ENCODE measurements around the gene ZNF319. TPM values are rescaled to one million over a fixed set of nuclear protein-coding genes. Genes with fewer than 3 reads are reported as not detected.

ZNF319 gene
- total and polyA plus RNA-seq, 4 donors = 0.64 to 3.4 (median 2.6) TPM

DNA sequence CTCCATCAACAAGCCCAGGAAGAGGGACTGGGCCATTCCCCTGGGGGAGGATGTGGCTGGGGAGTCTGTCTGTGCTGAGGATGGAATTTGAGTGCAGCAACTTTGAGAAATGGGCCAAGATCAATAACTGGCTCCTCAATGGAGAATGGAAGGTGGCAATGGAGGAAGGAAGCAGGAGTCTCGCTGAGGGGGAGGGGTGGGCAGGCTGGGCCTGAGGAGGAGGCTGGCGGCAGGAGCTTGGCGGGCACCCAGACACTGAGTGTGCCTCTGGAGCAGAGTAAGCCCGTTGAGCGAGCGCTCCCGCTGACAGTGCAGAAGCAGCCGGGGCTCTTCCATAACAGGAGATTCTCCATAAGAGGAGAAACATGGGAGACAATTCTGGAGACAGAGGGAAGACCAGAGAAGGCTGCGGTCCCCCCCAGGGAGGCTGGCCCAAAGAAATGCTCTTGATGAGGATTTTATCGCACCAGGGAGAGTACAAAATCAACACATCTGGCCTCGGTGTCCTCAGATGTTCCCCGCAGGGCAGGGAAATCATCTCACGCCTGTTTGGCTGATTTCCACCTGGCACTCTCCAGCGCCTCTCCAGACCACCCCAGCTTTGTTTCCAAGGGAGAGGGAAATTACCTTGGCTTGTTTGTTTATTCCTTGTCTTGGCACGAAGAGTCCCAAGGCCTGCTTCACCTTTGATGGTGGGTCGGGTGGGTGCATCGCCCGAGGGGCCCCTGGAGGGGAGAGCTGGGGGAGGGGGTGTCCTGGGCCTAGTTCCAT lies 22.3 kb upstream of the ZNF319 start (continued):
- no peak for TF ChIP-seq REST (IDR thresholded peaks at IDR 0.05)
- TF ChIP-seq SP1 (IDR thresholded peaks at IDR 0.05) = no peak
- TF ChIP-seq RAD21 (IDR thresholded peaks at IDR 0.05) = no peak
- TF ChIP-seq YY1 (IDR thresholded peaks at IDR 0.05) = no peak
- TF ChIP-seq, protein P1, sequence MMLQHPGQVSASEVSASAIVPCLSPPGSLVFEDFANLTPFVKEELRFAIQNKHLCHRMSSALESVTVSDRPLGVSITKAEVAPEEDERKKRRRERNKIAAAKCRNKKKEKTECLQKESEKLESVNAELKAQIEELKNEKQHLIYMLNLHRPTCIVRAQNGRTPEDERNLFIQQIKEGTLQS (IDR thresholded peaks at IDR 0.05) = no peak
- no peak for TF ChIP-seq JUND (IDR thresholded peaks at IDR 0.05)
- TF ChIP-seq HNF4A (conservative IDR thresholded peaks at IDR 0.05) = no peak

GRCh38 chr16:58021661-58022551 lies 21.4 kb upstream of the ZNF319 start:
- 80% methylated on average over 8 of the region's 8 CpGs for WGBS
- peaks cover 3 to 34% (median 26%) of the 10 kb centered on the region in 4 donors for H3K4me1 ChIP-seq (ENCODE audit: control insufficient read depth in 4 of 4, insufficient read depth in 4 of 4, low read length in 3 of 4)
- TF ChIP-seq, protein P2, sequence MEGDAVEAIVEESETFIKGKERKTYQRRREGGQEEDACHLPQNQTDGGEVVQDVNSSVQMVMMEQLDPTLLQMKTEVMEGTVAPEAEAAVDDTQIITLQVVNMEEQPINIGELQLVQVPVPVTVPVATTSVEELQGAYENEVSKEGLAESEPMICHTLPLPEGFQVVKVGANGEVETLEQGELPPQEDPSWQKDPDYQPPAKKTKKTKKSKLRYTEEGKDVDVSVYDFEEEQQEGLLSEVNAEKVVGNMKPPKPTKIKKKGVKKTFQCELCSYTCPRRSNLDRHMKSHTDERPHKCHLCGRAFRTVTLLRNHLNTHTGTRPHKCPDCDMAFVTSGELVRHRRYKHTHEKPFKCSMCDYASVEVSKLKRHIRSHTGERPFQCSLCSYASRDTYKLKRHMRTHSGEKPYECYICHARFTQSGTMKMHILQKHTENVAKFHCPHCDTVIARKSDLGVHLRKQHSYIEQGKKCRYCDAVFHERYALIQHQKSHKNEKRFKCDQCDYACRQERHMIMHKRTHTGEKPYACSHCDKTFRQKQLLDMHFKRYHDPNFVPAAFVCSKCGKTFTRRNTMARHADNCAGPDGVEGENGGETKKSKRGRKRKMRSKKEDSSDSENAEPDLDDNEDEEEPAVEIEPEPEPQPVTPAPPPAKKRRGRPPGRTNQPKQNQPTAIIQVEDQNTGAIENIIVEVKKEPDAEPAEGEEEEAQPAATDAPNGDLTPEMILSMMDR (IDR thresholded peaks at IDR 0.05; ENCODE audit: low read depth, low read length, missing input control) = no peak
- TF ChIP-seq, protein P3, sequence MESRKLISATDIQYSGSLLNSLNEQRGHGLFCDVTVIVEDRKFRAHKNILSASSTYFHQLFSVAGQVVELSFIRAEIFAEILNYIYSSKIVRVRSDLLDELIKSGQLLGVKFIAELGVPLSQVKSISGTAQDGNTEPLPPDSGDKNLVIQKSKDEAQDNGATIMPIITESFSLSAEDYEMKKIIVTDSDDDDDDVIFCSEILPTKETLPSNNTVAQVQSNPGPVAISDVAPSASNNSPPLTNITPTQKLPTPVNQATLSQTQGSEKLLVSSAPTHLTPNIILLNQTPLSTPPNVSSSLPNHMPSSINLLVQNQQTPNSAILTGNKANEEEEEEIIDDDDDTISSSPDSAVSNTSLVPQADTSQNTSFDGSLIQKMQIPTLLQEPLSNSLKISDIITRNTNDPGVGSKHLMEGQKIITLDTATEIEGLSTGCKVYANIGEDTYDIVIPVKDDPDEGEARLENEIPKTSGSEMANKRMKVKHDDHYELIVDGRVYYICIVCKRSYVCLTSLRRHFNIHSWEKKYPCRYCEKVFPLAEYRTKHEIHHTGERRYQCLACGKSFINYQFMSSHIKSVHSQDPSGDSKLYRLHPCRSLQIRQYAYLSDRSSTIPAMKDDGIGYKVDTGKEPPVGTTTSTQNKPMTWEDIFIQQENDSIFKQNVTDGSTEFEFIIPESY (IDR thresholded peaks at IDR 0.05) = no peak
- TF ChIP-seq SP1 (IDR thresholded peaks at IDR 0.05) (no peak), RXRA (IDR thresholded peaks at IDR 0.05) (no peak), FOXA2 (IDR thresholded peaks at IDR 0.05) (no peak), HNF4A (conservative IDR thresholded peaks at IDR 0.05) (no peak), JUND (IDR thresholded peaks at IDR 0.05) (no peak), HNF4G (IDR thresholded peaks at IDR 0.05) (no peak), TAF1 (conservative IDR thresholded peaks at IDR 0.05) (no peak), GABPA (IDR thresholded peaks at IDR 0.05 in 1 of 2, conservative IDR thresholded peaks at IDR 0.05 in 1 of 2) (no peak), RAD21 (IDR thresholded peaks at IDR 0.05) (no peak), NR2F2 (IDR thresholded peaks at IDR 0.05) (no peak), YY1 (IDR thresholded peaks at IDR 0.05) (no peak), REST (IDR thresholded peaks at IDR 0.05) (no peak), EGR1 (IDR thresholded peaks at IDR 0.05; ENCODE audit: low read depth in 2 of 2) (no peak), FOXA1 (IDR thresholded peaks at IDR 0.05) (no peak)
- TF ChIP-seq, protein P4, sequence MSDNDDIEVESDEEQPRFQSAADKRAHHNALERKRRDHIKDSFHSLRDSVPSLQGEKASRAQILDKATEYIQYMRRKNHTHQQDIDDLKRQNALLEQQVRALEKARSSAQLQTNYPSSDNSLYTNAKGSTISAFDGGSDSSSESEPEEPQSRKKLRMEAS (IDR thresholded peaks at IDR 0.05) = no peak
- TF ChIP-seq, protein P1 (IDR thresholded peaks at IDR 0.05) = no peak
- H3K27me3 ChIP-seq (ENCODE audit: control insufficient read depth in 4 of 4, insufficient read depth in 4 of 4, low read length in 3 of 4) = no peaks in the 10 kb centered on the region
- no peak for DNase-seq (ENCODE audit: low spot score)
- no peak overlapping the region for H3K4me3 ChIP-seq (ENCODE audit: low read depth in 1 of 3, low read length in 3 of 3)
- no peaks in the 10 kb centered on the region for H3K9me3 ChIP-seq (ENCODE audit: control insufficient read depth in 4 of 4, low read length in 3 of 4)
- peak overlapping the region in 1 of 2 donors; percentile 8 for H3K27ac ChIP-seq (ENCODE audit: low read depth in 1 of 2, low read length in 2 of 2)
- H3K9ac ChIP-seq (ENCODE audit: low read depth in 1 of 2, low read length in 2 of 2) = no peak overlapping the region
- H3K36me3 ChIP-seq (ENCODE audit: control insufficient read depth in 4 of 4, insufficient read depth in 3 of 4, low read depth in 1 of 4, low read length in 3 of 4) = peaks cover 0 to 7% (median 5%) of the 10 kb centered on the region in 4 donors
